Osteoblast (primary cell): ENCODE measurements around the gene LGALS16. TPM values are rescaled to one million over a fixed set of nuclear protein-coding genes. Genes with fewer than 3 reads are reported as not detected.
"Not testable (repeated sequence)": the region's sequence is repeated elsewhere in the genome, so short reads cannot be mapped to it uniquely, and the experiment has no call there.

Experiments used
- DNase-seq: peaks from one replicate; pipeline ENCODE4 v3.0.0; 2011; ENCODE audit warnings: low spot score, mixed read lengths; ENCODE audit not compliant: insufficient read length; ENCODE audit errors: missing footprints
- H2AFZ ChIP-seq: 2 replicates; pipeline ENCODE4 v1.6.0; 2011; ENCODE audit warnings: mild to moderate bottlenecking, low read length
- H3K27ac ChIP-seq: 2 replicates; pipeline ENCODE4 v1.5.1; 2011; ENCODE audit warnings: mild to moderate bottlenecking, low read depth, low read length, moderate library complexity
- H3K27me3 ChIP-seq: 2 replicates; pipeline ENCODE4 v1.6.0; 2012; ENCODE audit warnings: mild to moderate bottlenecking, control low read depth, inconsistent platforms, low read length, moderate library complexity; ENCODE audit not compliant: insufficient read depth
- H3K36me3 ChIP-seq: 2 replicates; pipeline ENCODE4 v1.5.1; 2011; ENCODE audit warnings: mild to moderate bottlenecking, low read length, control low read depth, moderate library complexity; ENCODE audit not compliant: insufficient read depth
- H3K4me1 ChIP-seq: 2 replicates; pipeline ENCODE4 v1.5.1; 2011; ENCODE audit warnings: mild to moderate bottlenecking, low read length, control low read depth, moderate library complexity; ENCODE audit not compliant: insufficient read depth
- H3K4me2 ChIP-seq: 2 replicates; pipeline ENCODE4 v1.6.0; 2011; ENCODE audit warnings: mild to moderate bottlenecking, low read length; ENCODE audit not compliant: insufficient read depth
- H3K4me3 ChIP-seq: fragments of 200-600 bp; sonication (generic); 3 replicates; pipeline ENCODE4 v1.5.1; 2012; ENCODE audit warnings: mild to moderate bottlenecking, low read length, inconsistent platforms; ENCODE audit not compliant: insufficient read depth
- H3K79me2 ChIP-seq: 2 replicates; pipeline ENCODE4 v1.6.0; 2012; ENCODE audit warnings: mild to moderate bottlenecking, low read length, control low read depth, inconsistent platforms; ENCODE audit not compliant: insufficient read depth
- H3K9me3 ChIP-seq: 2 replicates; pipeline ENCODE4 v1.5.1; 2011; ENCODE audit warnings: low read depth, low read length, control low read depth
- H4K20me1 ChIP-seq: 2 replicates; pipeline ENCODE4 v1.6.0; 2012; ENCODE audit warnings: mild to moderate bottlenecking, low read length, control low read depth; ENCODE audit not compliant: insufficient read depth
- CTCF ChIP-seq: IDR thresholded peaks from 2 replicates; pipeline ENCODE4 v1.5.1; 2011; ENCODE audit warnings: mild to moderate bottlenecking, low read depth, low read length, moderate library complexity; ENCODE audit errors: extremely low read depth
- total RNA-seq: library from RNA; depleted of rRNA; stranded (reverse); fragments of >200 nt; gene quantifications from 2 replicates; pipeline ENCODE4 v1.2.3, GENCODE V29; 2012

LGALS16 gene
- total RNA-seq, 1 donor, result not detected

- no peak for TF ChIP-seq CTCF
- no peaks in the 10 kb centered on the region for H3K27me3 ChIP-seq
- no peak overlapping the region for H3K4me3 ChIP-seq
- no peaks in the 10 kb centered on the region for H4K20me1 ChIP-seq
- no peaks in the 10 kb centered on the region for H3K9me3 ChIP-seq
- no peak overlapping the region for H3K4me2 ChIP-seq
- H3K79me2 ChIP-seq, result no peaks in the 10 kb centered on the region
- no peaks in the 10 kb centered on the region for H3K36me3 ChIP-seq
- H3K27ac ChIP-seq, result no peak overlapping the region
- no peak for DNase-seq
- H2AFZ ChIP-seq, result no peak overlapping the region
- H3K4me1 ChIP-seq, result no peaks in the 10 kb centered on the region
Observed at GRCh38 chr19:39680593-39680992, 24.9 kb downstream of the LGALS16 start.

DNA sequence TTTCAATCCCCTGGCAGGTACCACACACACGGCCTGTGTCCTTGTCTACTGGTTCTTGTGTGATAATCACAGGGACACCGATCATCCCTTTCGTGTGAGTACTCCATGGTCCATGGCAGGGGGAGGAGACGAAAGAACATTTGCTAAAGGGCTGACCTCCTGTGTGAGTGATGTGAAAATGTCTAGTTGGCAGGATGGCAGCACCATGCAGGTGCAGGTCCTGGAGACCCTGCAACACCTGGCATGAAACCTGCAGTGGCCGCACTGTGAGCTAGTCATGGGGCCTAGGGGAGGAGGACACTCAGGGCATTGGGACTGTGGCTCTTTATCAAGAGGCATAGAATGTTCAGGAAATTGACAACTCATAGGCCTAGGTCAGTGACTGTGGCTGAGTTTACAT, 25.7 kb downstream of the LGALS16 start:
- H3K4me3 ChIP-seq, result no peak overlapping the region
- no peaks in the 10 kb centered on the region for H3K27me3 ChIP-seq
- no peak overlapping the region for H3K4me2 ChIP-seq
- H3K9me3 ChIP-seq, result no peaks in the 10 kb centered on the region
- H3K4me1 ChIP-seq, result no peaks in the 10 kb centered on the region
- H3K36me3 ChIP-seq, result no peaks in the 10 kb centered on the region
- H2AFZ ChIP-seq, result no peak overlapping the region
- TF ChIP-seq CTCF, result no peak
- DNase-seq, result no peak
- H4K20me1 ChIP-seq, result no peaks in the 10 kb centered on the region
- H3K27ac ChIP-seq, result no peak overlapping the region
- H3K79me2 ChIP-seq, result no peaks in the 10 kb centered on the region

- H3K4me3 ChIP-seq, result no peak overlapping the region
- H3K4me2 ChIP-seq, result no peak overlapping the region
- H3K27me3 ChIP-seq, result no peaks in the 10 kb centered on the region
- no peaks in the 10 kb centered on the region for H3K79me2 ChIP-seq
- no peaks in the 10 kb centered on the region for H3K4me1 ChIP-seq
- no peaks in the 10 kb centered on the region for H3K9me3 ChIP-seq
- H4K20me1 ChIP-seq, result no peaks in the 10 kb centered on the region
- H3K27ac ChIP-seq, result no peak overlapping the region
- no peak overlapping the region for H2AFZ ChIP-seq
- no peaks in the 10 kb centered on the region for H3K36me3 ChIP-seq
- no peak for TF ChIP-seq CTCF
- no peak for DNase-seq
Observed at GRCh38 chr19:39684267-39684666, 28.6 kb downstream of the LGALS16 start.

- no peaks in the 10 kb centered on the region for H4K20me1 ChIP-seq
- no peaks in the 10 kb centered on the region for H3K36me3 ChIP-seq
- H3K79me2 ChIP-seq, result no peaks in the 10 kb centered on the region
- no peak overlapping the region for H3K27ac ChIP-seq
- no peak overlapping the region for H2AFZ ChIP-seq
- H3K9me3 ChIP-seq, result no peaks in the 10 kb centered on the region
- H3K4me3 ChIP-seq, result no peak overlapping the region
- no peak overlapping the region for H3K4me2 ChIP-seq
- H3K27me3 ChIP-seq, result no peaks in the 10 kb centered on the region
- no peak for DNase-seq
- no peak for TF ChIP-seq CTCF
- H3K4me1 ChIP-seq, result no peaks in the 10 kb centered on the region
Observed at GRCh38 chr19:39686739-39687138, 31.0 kb downstream of the LGALS16 start.

DNA sequence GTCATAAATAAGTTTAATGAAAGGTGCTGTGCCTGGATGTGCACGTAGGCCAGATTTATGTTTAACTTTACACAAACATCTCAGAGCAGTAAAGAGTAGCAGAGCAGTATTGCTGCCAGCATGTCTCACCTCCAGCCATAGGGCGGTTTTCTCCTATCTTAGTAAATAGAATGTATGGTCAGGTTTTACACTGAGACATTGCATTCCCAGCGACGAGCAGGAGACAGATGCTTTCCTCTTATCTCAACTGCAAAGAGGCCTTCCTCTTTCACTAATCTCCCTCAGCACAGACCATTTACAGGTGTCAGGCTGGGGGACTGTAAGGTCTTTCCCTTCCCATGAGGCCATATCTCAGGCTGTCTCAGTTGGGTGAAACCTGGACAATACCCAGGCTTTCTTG, 32.9 kb downstream of the LGALS16 start:
- H2AFZ ChIP-seq, result not testable (repeated sequence)

More for the DNA sequence above, 32.9 kb downstream of the LGALS16 start:
- H3K9me3 ChIP-seq, H3K4me3 ChIP-seq, H3K27ac ChIP-seq, H3K36me3 ChIP-seq, H4K20me1 ChIP-seq, H3K4me1 ChIP-seq, H3K79me2 ChIP-seq, H3K27me3 ChIP-seq, DNase-seq, H3K4me2 ChIP-seq: not testable (repeated sequence)
